Common myeloid progenitor, CD34-positive (primary cell): ENCODE results near the gene SMCO1.

Experiments used
- CTCF ChIA-PET: fragments of 350-600 bp; sonication (Branson Sonifier 250); formaldehyde crosslinking; loops from one replicate; lab custom pipeline; 2021; ENCODE audit warnings: antibody characterized with exemption; lab: Charles Lee
- POLR2A ChIA-PET: fragments of 350-600 bp; sonication (Branson Sonifier 250); formaldehyde crosslinking; loops from one replicate; lab custom pipeline; 2021; ENCODE audit warnings: antibody characterized with exemption; lab: Charles Lee
- DNase-seq, 3 donors: peaks; one replicate each; pipeline versions ENCODE4 v3.0.0 to v3.0.0-alpha.2; 2013
- H3K27ac ChIP-seq, 2 experiments: 1 replicate in 1 of 2; 2 replicates in 1 of 2; pipeline ENCODE4 v1.7.0; 2013; ENCODE audit warnings: inconsistent platforms in 2 of 2, low read length in 2 of 2, mild to moderate bottlenecking in 2 of 2, low read depth in 1 of 2, moderate library complexity in 1 of 2; ENCODE audit not compliant: severe bottlenecking in 2 of 2, insufficient read depth in 1 of 2, poor library complexity in 1 of 2
- H3K27me3 ChIP-seq, 5 experiments: replicated peaks in 2 of 5; 1 replicate in 3 of 5; 2 replicates in 2 of 5; pipeline versions ENCODE4 v1.6.1 to v1.7.0; 2013; ENCODE audit warnings: low read length in 4 of 5, mild to moderate bottlenecking in 2 of 5, moderate library complexity in 2 of 5, inconsistent platforms in 1 of 5; ENCODE audit not compliant: insufficient read depth in 5 of 5, control insufficient read depth in 4 of 5
- H3K36me3 ChIP-seq, 4 experiments: 1 replicate in 2 of 4; 2 replicates in 2 of 4; pipeline versions ENCODE4 v1.6.1 to v1.7.0; 2013; ENCODE audit warnings: low read length in 3 of 4, control low read depth in 1 of 4, mild to moderate bottlenecking in 1 of 4; ENCODE audit not compliant: control insufficient read depth in 4 of 4, insufficient read depth in 4 of 4
- H3K4me1 ChIP-seq, 4 experiments: 1 replicate in 3 of 4; 2 replicates in 1 of 4; pipeline versions ENCODE4 v1.6.1 to v1.7.1; 2013; ENCODE audit warnings: low read length in 3 of 4, mild to moderate bottlenecking in 3 of 4, control low read depth in 1 of 4, inconsistent platforms in 1 of 4, moderate library complexity in 1 of 4; ENCODE audit not compliant: control insufficient read depth in 4 of 4, insufficient read depth in 4 of 4; ENCODE audit errors: control extremely low read depth in 1 of 4
- H3K4me3 ChIP-seq, 7 experiments: 1 replicate in 4 of 7; 2 replicates in 3 of 7; pipeline versions ENCODE4 v1.5.1 to v1.7.0; 2013; ENCODE audit warnings: mild to moderate bottlenecking in 7 of 7, low read length in 6 of 7, moderate library complexity in 6 of 7, inconsistent platforms in 2 of 7, low read depth in 2 of 7, control low read depth in 1 of 7; ENCODE audit not compliant: insufficient read depth in 4 of 7, control insufficient read depth in 1 of 7; ENCODE audit errors: extremely low read depth in 1 of 7
- H3K9me3 ChIP-seq, 5 experiments: 1 replicate in 4 of 5; 2 replicates in 1 of 5; pipeline versions ENCODE4 v1.6.1 to v1.7.1; 2013; ENCODE audit warnings: low read length in 4 of 5, mild to moderate bottlenecking in 2 of 5, inconsistent platforms in 1 of 5, low read depth in 1 of 5, moderate library complexity in 1 of 5; ENCODE audit not compliant: control insufficient read depth in 4 of 5, insufficient read depth in 2 of 5; ENCODE audit errors: control extremely low read depth in 1 of 5
- WGBS: methylation state at CpG from one replicate; pipeline ENCODE4 v1.1.5; 2013; ENCODE audit not compliant: insufficient coverage; 5-methylcytosine and 5-hydroxymethylcytosine counted together

The SMCO1 gene

DNA sequence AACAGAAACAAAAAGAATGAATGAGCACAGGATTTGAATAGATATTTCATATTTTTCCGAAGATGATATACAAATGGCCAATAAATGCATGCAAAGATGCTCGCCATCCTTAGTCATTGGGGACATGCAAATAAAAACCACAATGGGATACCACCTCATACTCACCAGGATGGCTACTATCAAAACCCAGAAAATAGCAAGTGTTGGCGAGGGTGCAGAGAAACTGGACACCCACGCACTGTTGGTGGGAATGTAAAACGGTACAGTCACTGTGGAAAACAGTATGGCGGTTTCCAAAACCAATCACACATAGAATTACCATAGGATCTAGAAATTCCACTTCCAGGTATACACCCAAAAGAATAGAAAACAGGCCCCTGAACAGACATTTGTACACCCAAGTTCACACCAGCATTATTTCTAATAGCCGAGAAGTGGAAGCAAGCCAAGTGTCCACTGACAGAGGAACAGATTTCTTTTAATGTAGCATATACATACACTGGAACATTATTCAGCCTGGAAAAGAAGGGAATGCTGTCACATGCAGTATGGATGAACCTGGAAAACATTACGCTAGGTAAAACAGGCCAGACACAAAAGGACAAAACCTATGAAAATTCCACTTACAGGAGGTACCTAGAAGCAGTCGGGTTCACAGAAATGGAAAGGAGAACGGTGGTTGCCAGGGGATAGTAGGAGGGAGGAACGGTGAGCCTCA lies 15.2 kb downstream of the SMCO1 start:
- no peak for DNase-seq
- peak overlapping the region in 6 of 7 experiments; percentile 25 to 97 (median 59) for H3K4me3 ChIP-seq
- H3K36me3 ChIP-seq, result peaks cover 0 to 33% (median 14%) of the 10 kb centered on the region in 4 experiments
- 86% methylated on average over 5 of the region's 11 CpGs for WGBS
- peaks cover 4 to 27% (median 18%) of the 10 kb centered on the region in 4 experiments for H3K4me1 ChIP-seq
- H3K9me3 ChIP-seq, result no peaks in the 10 kb centered on the region
- H3K27me3 ChIP-seq, result no peaks in the 10 kb centered on the region
- H3K27ac ChIP-seq, result peak overlapping the region in 1 of 2 experiments; percentile 93
- CTCF ChIA-PET, result interaction anchor here (1.4 to 3.3 kb wide), 2 partner anchors 13 to 25 kb away, joined by 4 to 10 read pairs; no protein-coding TSS in a partner anchor
- POLR2A ChIA-PET, result no interaction called here

- no peak for DNase-seq
- H3K36me3 ChIP-seq, result peaks cover 0 to 33% (median 15%) of the 10 kb centered on the region in 4 experiments
- POLR2A ChIA-PET, result no interaction called here
- no peaks in the 10 kb centered on the region for H3K9me3 ChIP-seq
- 96% methylated on average over 4 of the region's 5 CpGs for WGBS
- H3K4me1 ChIP-seq, result peaks cover 4 to 24% (median 16%) of the 10 kb centered on the region in 4 experiments
- H3K27ac ChIP-seq, result peak overlapping the region in 1 of 2 experiments; percentile 49
- no peak overlapping the region for H3K4me3 ChIP-seq
- H3K27me3 ChIP-seq, result no peaks in the 10 kb centered on the region
- CTCF ChIA-PET, result interaction anchor here (0.6 to 3.3 kb wide), 2 partner anchors 12 to 28 kb away, joined by 4 to 10 read pairs; no protein-coding TSS in a partner anchor
Observed at GRCh38 chr3:196499061-196499460, 16.1 kb downstream of the SMCO1 start.

- CTCF ChIA-PET, result interaction anchor here (3.3 kb wide), 1 partner anchor 11 kb away, joined by 10 read pairs; no protein-coding TSS in a partner anchor
- no peak overlapping the region for H3K4me3 ChIP-seq
- peaks cover 0 to 33% (median 15%) of the 10 kb centered on the region in 4 experiments for H3K36me3 ChIP-seq
- no peak overlapping the region for H3K27ac ChIP-seq
- DNase-seq, result no peak
- POLR2A ChIA-PET, result interaction anchor here (0.6 kb wide), 1 partner anchor 9 kb away, joined by 3 read pairs; no protein-coding TSS in a partner anchor
- no peaks in the 10 kb centered on the region for H3K27me3 ChIP-seq
- H3K4me1 ChIP-seq, result peaks cover 4 to 23% (median 15%) of the 10 kb centered on the region in 4 experiments
- no peaks in the 10 kb centered on the region for H3K9me3 ChIP-seq
- 100% methylated on average over 2 of the region's 8 CpGs for WGBS
Observed at GRCh38 chr3:196498297-196498696, 16.8 kb downstream of the SMCO1 start.

GRCh38 chr3:196496183-196496582 lies 19.0 kb downstream of the SMCO1 start:
- DNase-seq, result no peak
- WGBS, result 92% methylated on average over 4 of the region's 4 CpGs

DNA sequence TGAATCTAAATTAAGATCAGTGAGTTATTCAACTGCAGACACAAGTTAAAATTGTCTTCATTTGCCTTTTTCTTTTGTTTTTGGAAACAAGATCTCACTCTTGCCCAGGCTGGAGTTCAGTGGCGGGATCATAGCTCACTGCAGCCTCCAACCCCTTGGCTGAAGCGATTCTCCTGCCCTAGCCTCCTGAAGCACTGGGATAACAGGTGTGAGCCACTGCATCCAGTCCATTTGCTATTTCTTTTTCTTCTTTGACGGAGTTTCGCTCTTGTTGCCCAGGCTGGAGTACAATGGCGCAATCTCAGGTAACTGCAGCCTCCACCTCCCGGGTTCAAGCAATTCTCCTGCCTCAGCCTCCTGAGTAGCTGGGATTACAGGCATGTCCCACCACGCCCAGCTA lies 21.9 kb downstream of the SMCO1 start:
- no peak overlapping the region for H3K4me3 ChIP-seq
- CTCF ChIA-PET, result interaction anchor here (1.4 kb wide), 1 partner anchor 10 kb away, joined by 3 read pairs; no protein-coding TSS in a partner anchor
- H3K27me3 ChIP-seq, result no peaks in the 10 kb centered on the region
- no peaks in the 10 kb centered on the region for H3K9me3 ChIP-seq
- H3K36me3 ChIP-seq, result peaks cover 0 to 25% (median 13%) of the 10 kb centered on the region in 4 experiments
- POLR2A ChIA-PET, result no interaction called here
- no peak overlapping the region for H3K27ac ChIP-seq
- no peak for DNase-seq
- H3K4me1 ChIP-seq, result no peaks in the 10 kb centered on the region
- 100% methylated on average over 7 of the region's 7 CpGs for WGBS

More at GRCh38 chr3:196496183-196496582, 19.0 kb downstream of the SMCO1 start:
- H3K27ac ChIP-seq, result no peak overlapping the region
- H3K27me3 ChIP-seq, result no peaks in the 10 kb centered on the region
- no peaks in the 10 kb centered on the region for H3K9me3 ChIP-seq
- ChIA-PET POLR2A (no interaction called here), CTCF (no interaction called here)
- H3K4me1 ChIP-seq, result peaks cover 4 to 14% (median 10%) of the 10 kb centered on the region in 4 experiments
- H3K36me3 ChIP-seq, result peaks cover 0 to 37% (median 18%) of the 10 kb centered on the region in 4 experiments
- H3K4me3 ChIP-seq, result no peak overlapping the region

DNA sequence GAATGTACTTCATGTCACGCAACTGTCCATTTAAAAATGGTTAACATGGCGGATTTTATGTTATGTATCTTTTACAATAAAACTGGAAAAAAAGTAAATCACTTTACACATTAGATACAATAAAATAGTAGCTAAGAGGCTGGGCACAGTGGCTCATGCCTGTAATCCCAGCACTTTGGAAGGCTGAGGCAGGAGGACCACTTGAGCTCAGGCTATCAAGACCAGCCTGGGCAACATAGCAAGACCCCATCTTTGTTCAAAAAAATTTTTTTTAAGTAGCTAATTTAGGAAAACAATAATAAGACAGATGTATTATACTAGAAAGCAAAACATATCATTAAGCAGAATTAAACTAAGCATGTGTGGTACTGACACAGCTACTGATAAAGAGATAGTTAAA lies 23.1 kb downstream of the SMCO1 start:
- Histone ChIP-seq H3K27me3 (no peaks in the 10 kb centered on the region), H3K36me3 (peaks cover 2 to 31% (median 16%) of the 10 kb centered on the region in 4 experiments), H3K4me3 (no peak overlapping the region), H3K4me1 (no peaks in the 10 kb centered on the region), H3K9me3 (no peaks in the 10 kb centered on the region), H3K27ac (no peak overlapping the region)
- POLR2A ChIA-PET, result no interaction called here
- WGBS, result no CpG with 5 or more reads among the region's 2 CpGs
- CTCF ChIA-PET, result interaction anchor here (0.8 to 7.5 kb wide), 3 partner anchors 9 to 192 kb away, joined by 3 to 49 read pairs (median 3); no protein-coding TSS in a partner anchor
- no peak for DNase-seq

GRCh38 chr3:196489747-196490146 lies 25.4 kb downstream of the SMCO1 start:
- WGBS, result 94% methylated on average over 7 of the region's 10 CpGs
- H3K27me3 ChIP-seq, result no peaks in the 10 kb centered on the region
- no peak for DNase-seq
- CTCF ChIA-PET, result interaction anchor here (1.1 to 7.5 kb wide), 3 partner anchors 18 to 39 kb away, joined by 3 to 49 read pairs (median 3); no protein-coding TSS in a partner anchor
- no peaks in the 10 kb centered on the region for H3K4me1 ChIP-seq
- POLR2A ChIA-PET, result interaction anchor here (0.6 to 0.7 kb wide), 2 partner anchors 8 to 12 kb away, joined by 3 read pairs; no protein-coding TSS in a partner anchor
- H3K36me3 ChIP-seq, result peaks cover 8 to 38% (median 23%) of the 10 kb centered on the region in 4 experiments
- H3K9me3 ChIP-seq, result no peaks in the 10 kb centered on the region
- peak overlapping the region in 1 of 2 experiments; percentile 12 for H3K27ac ChIP-seq
- H3K4me3 ChIP-seq, result no peak overlapping the region
